ENCODE results near the gene IDNK. TPM values are rescaled to one million over a fixed set of nuclear protein-coding genes. Genes with fewer than 3 reads are reported as not detected.

The IDNK gene
- total RNA-seq, 2 experiments from 2014 or later, result 3.6 to 4.8 TPM

- intact Hi-C loops (cut with micrococcal nuclease), result no loop called here
- ATAC-seq (no peak), DNase-seq (no peak)
- Mint-ChIP-seq H3K4me1 (ENCODE audit: low read depth) (no peaks in the 10 kb centered on the region), H3K36me3 (ENCODE audit: low read depth) (peaks cover 8% of the 10 kb centered on the region), H3K27ac (no peak overlapping the region), H3K27me3 (no peaks in the 10 kb centered on the region), H3K9me3 (no peaks in the 10 kb centered on the region), H3K4me3 (no peak overlapping the region)
- POLR2A ChIA-PET, result no interaction called here
- CTCF ChIA-PET, result interaction anchor here (1.6 kb wide), 1 partner anchor 10 kb away, joined by 4 read pairs; no protein-coding TSS in a partner anchor
- no peak for TF ChIP-seq CTCF (IDR thresholded peaks at IDR 0.05)
These were observed 37.9 kb upstream of the IDNK start for GRCh38 chr9:83584995-83585394.

- ATAC-seq (peak; percentile 37), DNase-seq (no peak)
- H3K27me3 Mint-ChIP-seq, result no peaks in the 10 kb centered on the region
- ChIA-PET CTCF (interaction anchor here (0.8 to 0.9 kb wide), 2 partner anchors 254 to 389 kb away, joined by 3 read pairs; no protein-coding TSS in a partner anchor), POLR2A (no interaction called here)
- H3K9me3 Mint-ChIP-seq, result no peaks in the 10 kb centered on the region
- TF ChIP-seq CTCF (IDR thresholded peaks at IDR 0.05), result no peak
- H3K4me3 Mint-ChIP-seq, result no peak overlapping the region
- peaks cover 3% of the 10 kb centered on the region for H3K36me3 Mint-ChIP-seq (ENCODE audit: low read depth)
- no peaks in the 10 kb centered on the region for H3K4me1 Mint-ChIP-seq (ENCODE audit: low read depth)
- no peak overlapping the region for H3K27ac Mint-ChIP-seq
- intact Hi-C loops (cut with micrococcal nuclease), result no loop called here
These were observed 34.7 kb upstream of the IDNK start for GRCh38 chr9:83588256-83588655.

- H3K36me3 Mint-ChIP-seq (ENCODE audit: low read depth), result no peaks in the 10 kb centered on the region
- no peak overlapping the region for H3K4me3 Mint-ChIP-seq
- DNase-seq (peak; percentile 74), ATAC-seq (peak; percentile 64)
- no peaks in the 10 kb centered on the region for H3K9me3 Mint-ChIP-seq
- H3K27ac Mint-ChIP-seq, result no peak overlapping the region
- POLR2A ChIA-PET, result no interaction called here
- peak; percentile 79 for TF ChIP-seq CTCF (IDR thresholded peaks at IDR 0.05)
- intact Hi-C loops (cut with micrococcal nuclease), result loop anchor here (5.0 kb wide), 1 partner anchor 260 kb away; no protein-coding TSS in a partner anchor
- H3K27me3 Mint-ChIP-seq, result no peaks in the 10 kb centered on the region
- CTCF ChIA-PET, result interaction anchor here (0.7 to 3.8 kb wide), 16 partner anchors 15 to 324 kb away, joined by 3 to 42 read pairs (median 4); partner anchors contain the start of genes IDNK and KIF27
- no peaks in the 10 kb centered on the region for H3K4me1 Mint-ChIP-seq (ENCODE audit: low read depth)
These were observed 25.9 kb upstream of the IDNK start for GRCh38 chr9:83596899-83597504.

GRCh38 chr9:83598487-83598886 is 24.5 kb upstream of the IDNK start:
- no peaks in the 10 kb centered on the region for H3K27me3 Mint-ChIP-seq
- H3K4me1 Mint-ChIP-seq (ENCODE audit: low read depth), result no peaks in the 10 kb centered on the region
- POLR2A ChIA-PET, result no interaction called here
- ATAC-seq (no peak), DNase-seq (no peak)
- intact Hi-C loops (cut with micrococcal nuclease), result loop anchor here (5.0 kb wide), 1 partner anchor 261 kb away; no protein-coding TSS in a partner anchor
- no peak overlapping the region for H3K4me3 Mint-ChIP-seq
- CTCF ChIA-PET, result interaction anchor here (3.8 kb wide), 1 partner anchor 264 kb away, joined by 42 read pairs; no protein-coding TSS in a partner anchor
- H3K9me3 Mint-ChIP-seq, result no peaks in the 10 kb centered on the region
- no peaks in the 10 kb centered on the region for H3K36me3 Mint-ChIP-seq (ENCODE audit: low read depth)
- TF ChIP-seq CTCF (IDR thresholded peaks at IDR 0.05), result no peak
- no peak overlapping the region for H3K27ac Mint-ChIP-seq

- TF ChIP-seq CTCF (IDR thresholded peaks at IDR 0.05), result no peak
- DNase-seq, result no peak
- H3K4me3 Mint-ChIP-seq, result no peak overlapping the region
- intact Hi-C loops (cut with micrococcal nuclease), result loop anchor here (5.0 kb wide), 1 partner anchor 262 kb away; no protein-coding TSS in a partner anchor
- H3K27me3 Mint-ChIP-seq, result no peaks in the 10 kb centered on the region
- no peak for ATAC-seq
- H3K36me3 Mint-ChIP-seq (ENCODE audit: low read depth), result no peaks in the 10 kb centered on the region
- no peaks in the 10 kb centered on the region for H3K9me3 Mint-ChIP-seq
- H3K4me1 Mint-ChIP-seq (ENCODE audit: low read depth), result no peaks in the 10 kb centered on the region
- CTCF ChIA-PET, result no interaction called here
- POLR2A ChIA-PET, result no interaction called here
- H3K27ac Mint-ChIP-seq, result no peak overlapping the region
These were observed 23.9 kb upstream of the IDNK start for GRCh38 chr9:83599071-83599470.
